T-helper 22 cell (primary cell): ENCODE results near the gene TSC1.

Experiments
- DNase-seq: peaks from one replicate; pipeline ENCODE4 v3.0.0-alpha.2; 2020; ENCODE audit warnings: low read depth

The TSC1 gene

DNA sequence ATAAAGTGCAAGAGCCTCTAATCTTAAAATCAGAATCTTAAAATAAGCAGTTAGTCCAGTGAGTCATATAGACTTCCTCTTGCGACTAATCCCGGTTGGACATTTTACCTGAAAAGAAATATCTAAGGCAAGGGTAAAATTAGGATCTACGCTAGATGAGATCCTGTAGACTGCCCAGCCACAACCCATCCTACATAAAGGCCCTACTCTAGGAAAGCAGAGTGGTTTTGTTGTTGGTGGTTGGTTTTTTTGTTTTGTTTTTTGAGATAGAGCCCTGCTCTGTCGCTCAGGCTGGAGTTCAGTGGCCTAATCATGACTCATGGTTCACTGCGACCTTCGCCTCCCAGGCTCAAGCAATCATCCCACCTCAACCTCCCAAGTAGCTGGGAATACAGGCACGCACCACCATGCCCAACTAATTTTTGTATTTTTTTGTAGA, 6.9 kb downstream of the TSC1 start:
- DNase-seq: no peak

- no peak for DNase-seq
Measured at GRCh38 chr9:132935026-132935425, 9.4 kb downstream of the TSC1 start.

DNA sequence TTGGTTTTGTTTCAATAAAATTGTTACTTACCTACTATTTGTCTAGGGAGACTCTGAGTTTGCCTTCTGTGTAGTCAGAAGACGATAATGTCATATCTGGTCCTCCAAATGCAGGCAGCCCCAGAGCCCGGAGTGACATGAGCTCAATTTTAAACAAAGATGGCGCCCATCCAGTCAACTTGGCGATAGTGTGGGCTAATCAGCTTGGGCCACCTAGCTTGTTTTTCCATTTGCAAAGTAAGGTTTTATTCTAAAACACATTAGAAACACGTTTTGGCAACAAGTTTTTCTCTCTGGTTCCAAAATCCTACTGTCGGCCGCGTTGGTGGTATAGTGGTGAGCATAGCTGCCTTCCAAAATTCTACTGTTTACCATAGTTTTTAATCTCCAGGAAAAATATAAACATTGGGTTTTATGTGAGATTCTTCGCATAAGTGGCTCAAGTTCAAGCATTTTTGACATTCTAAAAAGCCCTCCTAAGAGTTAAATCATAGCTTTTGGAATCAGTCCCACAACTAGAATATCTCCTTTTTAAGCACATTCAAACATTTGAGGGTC, 13.2 kb downstream of the TSC1 start:
- no peak for DNase-seq

- DNase-seq: no peak
Measured at GRCh38 chr9:132927704-132928103, 16.7 kb downstream of the TSC1 start.

GRCh38 chr9:132923346-132923902, 21.0 kb downstream of the TSC1 start:
- DNase-seq: no peak

DNA sequence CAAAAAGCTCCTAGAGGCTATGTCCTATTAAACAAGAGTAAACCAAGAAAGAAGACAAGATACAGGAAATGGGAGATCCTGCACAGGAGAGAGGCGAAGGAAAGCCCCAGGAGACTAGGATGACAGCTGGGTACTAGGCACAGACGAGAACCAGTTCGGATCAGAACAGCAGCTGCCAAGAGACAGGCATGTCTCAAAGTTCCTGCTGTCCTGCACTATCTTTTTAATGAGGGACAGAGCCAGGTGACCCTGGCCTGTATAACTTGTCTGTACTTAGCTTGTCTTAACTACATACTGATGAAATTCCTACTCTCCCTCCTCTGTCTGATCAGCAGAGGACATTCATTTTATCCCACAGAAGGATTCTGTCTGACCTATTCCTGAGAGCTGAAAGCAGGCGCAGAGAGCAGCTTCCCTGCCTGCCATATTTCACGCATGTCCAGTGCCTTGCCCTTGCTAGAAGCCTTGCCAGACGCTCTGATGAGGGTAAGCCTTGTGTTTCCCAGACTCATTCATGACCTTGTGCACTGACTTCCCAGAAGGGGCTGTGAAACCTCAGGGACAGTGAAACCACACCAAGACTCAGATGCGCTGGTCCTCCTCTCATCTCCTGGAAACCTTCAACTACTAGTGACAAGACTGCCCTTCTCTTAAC, 24.7 kb downstream of the TSC1 start:
- no peak for DNase-seq

DNA sequence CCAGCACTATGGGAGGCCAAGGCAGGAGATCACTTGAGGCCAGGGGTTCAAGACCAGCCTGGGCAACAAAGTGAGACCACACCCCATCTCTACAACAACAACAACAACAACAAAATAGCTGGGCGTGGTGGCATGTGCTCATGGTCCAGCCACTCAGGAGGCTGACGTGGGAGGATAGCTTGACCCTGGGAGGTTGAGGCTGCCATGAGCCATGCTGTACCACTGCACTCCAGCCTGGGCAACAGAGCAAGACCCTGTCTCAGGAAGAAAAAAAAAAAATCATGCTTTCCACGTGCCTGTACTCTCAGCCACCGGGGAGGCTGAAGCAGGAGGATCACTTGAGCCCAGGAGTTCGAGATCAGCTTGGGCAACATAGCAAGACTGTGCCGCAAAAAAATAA, 29.5 kb downstream of the TSC1 start:
- DNase-seq: no peak

DNA sequence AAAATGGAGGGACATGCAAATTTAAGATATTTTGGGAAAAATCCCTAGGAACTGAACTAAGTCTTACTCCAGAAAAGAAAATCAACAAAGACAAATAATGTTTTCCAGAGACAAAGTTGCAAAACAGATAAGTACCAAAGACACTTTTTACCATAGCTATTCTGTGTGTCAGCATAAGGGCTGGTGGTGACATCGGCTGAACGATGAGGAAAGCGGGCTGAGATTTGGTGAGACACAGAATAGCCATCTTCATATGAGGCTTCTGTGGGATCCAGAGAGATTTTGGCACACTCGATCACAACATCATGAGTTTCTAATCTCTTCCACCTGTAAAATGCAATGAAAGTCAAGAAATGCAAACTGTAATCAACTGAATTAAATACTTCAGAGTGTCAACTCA, 32.3 kb downstream of the TSC1 start:
- no peak for DNase-seq

DNA sequence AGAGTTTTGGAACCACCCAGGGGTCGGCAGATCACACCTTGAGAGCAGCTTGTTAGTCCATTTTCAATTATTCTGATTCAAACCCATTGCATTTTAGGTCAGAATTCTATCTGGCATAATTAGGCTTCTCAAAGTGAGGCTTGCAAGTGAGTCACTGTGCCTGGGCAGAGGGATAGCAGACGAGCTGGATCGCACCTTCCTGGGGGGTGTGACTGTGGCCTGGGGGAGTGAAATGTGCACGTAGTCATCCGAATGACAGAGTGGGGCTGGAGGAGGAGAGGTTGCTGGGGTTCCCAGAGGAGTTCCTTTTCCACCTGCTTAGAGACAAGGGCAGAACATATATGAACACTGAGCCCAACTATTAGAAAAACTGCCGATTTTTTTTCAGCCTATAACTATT, 34.0 kb downstream of the TSC1 start:
- DNase-seq: no peak

DNA sequence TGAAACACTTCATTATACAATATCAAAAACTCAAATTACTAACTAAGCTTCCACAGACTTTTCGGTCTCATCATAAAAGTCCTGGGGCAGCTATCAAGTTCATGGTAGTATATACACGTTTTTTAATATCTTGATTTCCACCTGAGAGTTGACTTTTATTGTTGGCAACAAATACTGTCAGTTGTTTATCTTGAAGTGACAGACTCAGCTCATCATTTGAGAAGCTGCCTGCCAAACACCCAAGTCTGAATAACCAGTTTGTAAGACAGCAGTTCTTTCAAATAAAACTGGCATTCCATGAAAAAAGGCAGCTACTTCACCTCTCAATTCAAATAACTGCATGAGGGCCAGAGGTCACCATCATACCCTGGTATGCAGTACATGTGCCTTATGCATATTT, 35.1 kb downstream of the TSC1 start:
- no peak for DNase-seq

- peak; percentile 14 for DNase-seq
Measured at GRCh38 chr9:132908635-132909034, 35.8 kb downstream of the TSC1 start.

DNA sequence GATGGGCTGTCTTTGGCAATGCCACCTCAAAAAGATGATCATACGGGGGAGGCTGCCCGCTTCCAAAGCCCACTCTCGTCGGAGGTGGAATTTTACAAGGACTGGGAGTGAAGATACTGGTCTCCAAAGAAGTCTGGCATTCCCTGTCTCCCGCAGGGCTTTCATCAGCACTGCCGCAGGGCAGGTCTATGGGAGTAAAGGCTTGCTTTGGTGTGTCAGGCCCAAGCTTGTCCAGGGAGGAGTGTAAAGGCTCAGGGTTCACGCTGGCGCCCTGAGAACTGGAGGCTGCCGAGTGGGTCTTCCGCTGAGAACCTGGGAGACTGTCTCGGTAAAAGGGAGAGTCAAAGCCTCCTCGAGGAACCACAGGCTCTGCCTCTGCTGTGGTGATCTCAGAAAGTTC, 38.7 kb downstream of the TSC1 start:
- no peak for DNase-seq

GRCh38 chr9:132903574-132904492, 40.6 kb downstream of the TSC1 start:
- DNase-seq: no peak

- peak; percentile 46 for DNase-seq
Measured at GRCh38 chr9:132901858-132902831, 42.3 kb downstream of the TSC1 start.

DNA sequence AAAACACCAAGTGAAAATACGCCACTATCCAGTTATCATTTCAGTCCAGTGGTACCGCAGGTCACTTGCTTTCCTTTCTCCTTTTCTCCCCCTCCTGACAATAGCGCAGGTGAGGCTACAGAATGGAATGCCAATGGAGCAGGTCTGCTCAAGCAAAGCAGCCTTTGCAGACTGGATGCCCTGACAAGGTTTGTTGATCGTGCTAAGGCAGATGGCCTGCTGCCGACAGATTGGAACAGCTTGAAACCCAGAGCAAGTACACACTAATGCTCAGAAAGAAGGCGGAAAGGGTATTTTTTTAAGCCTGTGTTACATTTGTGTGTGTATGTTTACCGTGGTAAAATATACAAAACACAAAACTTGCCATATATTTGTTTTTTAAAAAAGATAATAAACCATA, 46.4 kb downstream of the TSC1 start:
- no peak for DNase-seq

DNA sequence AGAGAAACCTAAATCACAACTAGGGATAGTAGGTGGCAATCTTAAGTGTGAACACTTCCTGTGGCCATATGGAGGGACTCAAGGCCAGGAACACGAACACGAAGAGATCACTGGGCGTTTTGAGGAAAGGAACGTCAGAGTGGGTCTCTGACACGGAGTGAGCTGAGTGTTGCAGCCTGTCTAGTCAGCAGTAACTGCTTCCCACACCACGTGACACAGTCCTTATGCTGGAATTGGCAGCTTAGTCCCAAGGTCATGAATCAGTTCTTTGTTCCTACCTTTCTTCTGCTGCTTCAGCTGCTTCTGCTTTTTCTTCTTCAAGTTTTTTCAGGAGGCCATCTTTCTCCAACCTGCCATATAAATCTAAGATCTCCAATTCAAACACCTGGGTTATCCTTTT, 47.5 kb downstream of the TSC1 start:
- no peak for DNase-seq

DNA sequence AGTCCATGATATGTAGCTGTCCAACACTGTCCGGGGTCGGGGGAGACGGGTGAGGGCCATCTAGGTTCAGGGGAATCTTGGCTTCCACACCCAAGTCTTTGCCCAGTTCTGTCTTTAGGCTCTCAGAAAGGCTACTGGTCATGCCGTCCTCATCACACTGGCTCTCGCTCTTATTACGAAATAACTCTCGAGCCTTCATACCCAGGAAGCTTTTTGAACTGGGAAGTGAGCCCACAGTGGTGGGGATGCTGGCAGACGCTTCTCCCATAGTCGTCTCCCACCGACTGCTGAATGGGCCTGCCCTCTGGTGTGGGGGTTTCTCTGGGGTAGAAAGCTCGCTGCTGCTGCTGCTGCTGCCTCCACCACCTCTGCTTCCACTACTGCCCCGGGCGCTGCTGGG, 48.2 kb downstream of the TSC1 start:
- DNase-seq: no peak

- no peak for DNase-seq
Measured at GRCh38 chr9:132894862-132895835, 49.3 kb downstream of the TSC1 start.

- no peak for DNase-seq
Measured at GRCh38 chr9:132894346-132894745, 50.1 kb downstream of the TSC1 start.

GRCh38 chr9:132892400-132892799, 52.0 kb downstream of the TSC1 start:
- DNase-seq: no peak
